Fibroblast of the aortic adventitia (primary cell): ENCODE measurements around the gene GTPBP10. TPM values are rescaled to one million over a fixed set of nuclear protein-coding genes. Genes with fewer than 3 reads are reported as not detected.

Experiments used
- DNase-seq: peaks from one replicate; pipeline ENCODE4 v3.0.0-alpha.2; 2010; ENCODE audit warnings: low read depth
- H3K4me3 ChIP-seq: 2 replicates; pipeline ENCODE4 v1.5.1; 2011; ENCODE audit warnings: low read depth, mild to moderate bottlenecking, control low read depth, low read length, moderate library complexity
- total RNA-seq: library from RNA; depleted of rRNA; stranded (reverse); fragments of >200 nt; gene quantifications from 2 replicates; pipeline ENCODE4 v1.2.3, GENCODE V29; 2012; ENCODE audit warnings: low replicate concordance
- TF ChIP-seq, protein P1 (sequence below): IDR thresholded peaks from 2 replicates; pipeline ENCODE4 v1.5.1; 2011; ENCODE audit warnings: mild to moderate bottlenecking, low read length, control low read depth, inconsistent platforms; ENCODE audit not compliant: insufficient read depth

Gene GTPBP10
- total RNA-seq, 1 donor, result 23.2 TPM

DNA sequence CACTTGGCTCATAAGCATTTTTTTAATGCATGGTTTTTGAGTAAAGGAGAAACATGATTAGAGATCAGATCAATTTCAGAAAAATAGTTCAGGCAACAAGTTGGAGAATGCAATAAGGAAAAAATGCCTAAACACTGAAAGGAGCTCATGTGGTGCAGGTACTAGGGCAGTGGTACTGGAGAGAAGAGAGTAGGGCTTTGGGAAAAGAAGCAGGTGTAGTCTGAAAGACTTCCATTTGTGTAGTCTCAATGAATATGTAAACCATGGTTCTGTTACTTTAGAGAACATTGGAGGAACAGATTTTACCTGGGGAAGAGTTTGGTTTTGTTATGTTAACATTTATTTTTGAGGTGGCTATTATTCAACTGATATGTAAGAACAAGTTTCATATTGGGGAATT, 5.5 kb downstream of the GTPBP10 start:
- TF ChIP-seq, protein P1, sequence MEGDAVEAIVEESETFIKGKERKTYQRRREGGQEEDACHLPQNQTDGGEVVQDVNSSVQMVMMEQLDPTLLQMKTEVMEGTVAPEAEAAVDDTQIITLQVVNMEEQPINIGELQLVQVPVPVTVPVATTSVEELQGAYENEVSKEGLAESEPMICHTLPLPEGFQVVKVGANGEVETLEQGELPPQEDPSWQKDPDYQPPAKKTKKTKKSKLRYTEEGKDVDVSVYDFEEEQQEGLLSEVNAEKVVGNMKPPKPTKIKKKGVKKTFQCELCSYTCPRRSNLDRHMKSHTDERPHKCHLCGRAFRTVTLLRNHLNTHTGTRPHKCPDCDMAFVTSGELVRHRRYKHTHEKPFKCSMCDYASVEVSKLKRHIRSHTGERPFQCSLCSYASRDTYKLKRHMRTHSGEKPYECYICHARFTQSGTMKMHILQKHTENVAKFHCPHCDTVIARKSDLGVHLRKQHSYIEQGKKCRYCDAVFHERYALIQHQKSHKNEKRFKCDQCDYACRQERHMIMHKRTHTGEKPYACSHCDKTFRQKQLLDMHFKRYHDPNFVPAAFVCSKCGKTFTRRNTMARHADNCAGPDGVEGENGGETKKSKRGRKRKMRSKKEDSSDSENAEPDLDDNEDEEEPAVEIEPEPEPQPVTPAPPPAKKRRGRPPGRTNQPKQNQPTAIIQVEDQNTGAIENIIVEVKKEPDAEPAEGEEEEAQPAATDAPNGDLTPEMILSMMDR, result no peak
- no peak overlapping the region for H3K4me3 ChIP-seq
- no peak for DNase-seq

- DNase-seq, result peak; percentile 35
- no peak overlapping the region for H3K4me3 ChIP-seq
- TF ChIP-seq, protein P1, result no peak
Observed at GRCh38 chr7:90383422-90383821, 36.9 kb downstream of the GTPBP10 start.

DNA sequence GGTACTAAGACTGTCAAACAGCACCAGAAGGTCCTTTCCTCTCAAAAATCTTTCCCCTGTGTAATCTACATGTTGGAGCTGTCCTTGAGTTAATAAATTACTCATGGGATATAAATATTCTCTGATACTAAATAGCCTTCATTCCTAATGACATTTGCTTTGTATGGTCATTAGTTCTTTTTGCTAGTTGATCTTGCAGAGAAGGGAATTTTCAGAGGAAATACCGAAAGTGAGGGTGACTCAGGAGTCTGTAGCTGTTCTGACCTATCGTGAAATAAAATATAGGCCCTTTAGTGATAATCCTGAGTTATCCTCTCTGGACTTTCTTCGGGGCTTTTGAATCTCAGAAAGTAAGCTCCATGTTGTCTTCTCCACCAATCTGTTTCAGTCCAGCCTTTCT, 37.3 kb downstream of the GTPBP10 start:
- TF ChIP-seq, protein P1, result no peak
- DNase-seq, result peak; percentile 49
- H3K4me3 ChIP-seq, result no peak overlapping the region

- peak; percentile 9 for DNase-seq
- TF ChIP-seq, protein P1, result no peak
- no peak overlapping the region for H3K4me3 ChIP-seq
Observed at GRCh38 chr7:90384433-90384832, 37.9 kb downstream of the GTPBP10 start.

DNA sequence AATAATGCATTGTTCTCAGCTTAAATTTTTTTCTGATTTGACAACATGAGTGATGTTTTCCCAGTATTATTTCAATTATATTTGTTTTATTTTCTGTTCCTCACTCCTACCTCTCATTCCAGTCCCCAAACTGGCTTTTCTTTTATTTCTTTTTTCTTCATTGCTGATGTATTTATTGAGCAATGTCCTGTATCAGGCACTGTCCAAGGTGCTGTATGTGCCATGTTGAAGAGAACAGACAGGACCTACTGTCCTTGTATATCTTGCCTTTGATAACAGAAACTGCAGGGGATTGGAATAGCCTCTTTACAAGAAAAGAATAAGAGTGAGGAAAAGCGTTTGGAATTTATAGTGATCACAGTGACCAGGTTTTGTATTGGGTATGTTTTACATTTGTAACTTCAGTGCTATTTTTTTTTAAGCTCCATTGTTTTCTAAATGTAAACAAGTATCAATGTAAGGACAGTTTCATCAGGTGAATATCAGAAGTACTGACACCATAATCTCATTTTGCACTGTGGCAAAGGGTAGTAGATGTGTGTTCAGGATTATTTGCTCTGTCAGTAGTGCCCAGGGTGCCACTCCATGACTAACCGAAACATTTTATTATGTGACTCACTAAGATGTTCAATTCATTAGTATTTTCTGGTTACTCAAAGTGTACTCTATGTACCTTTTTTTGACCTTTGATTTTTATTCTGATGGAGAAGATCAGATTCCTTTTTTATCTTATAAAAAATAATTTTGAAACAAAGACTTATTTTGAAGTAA, 41.1 kb downstream of the GTPBP10 start:
- no peak overlapping the region for H3K4me3 ChIP-seq
- DNase-seq, result peak; percentile 19
- TF ChIP-seq, protein P1, result no peak

DNA sequence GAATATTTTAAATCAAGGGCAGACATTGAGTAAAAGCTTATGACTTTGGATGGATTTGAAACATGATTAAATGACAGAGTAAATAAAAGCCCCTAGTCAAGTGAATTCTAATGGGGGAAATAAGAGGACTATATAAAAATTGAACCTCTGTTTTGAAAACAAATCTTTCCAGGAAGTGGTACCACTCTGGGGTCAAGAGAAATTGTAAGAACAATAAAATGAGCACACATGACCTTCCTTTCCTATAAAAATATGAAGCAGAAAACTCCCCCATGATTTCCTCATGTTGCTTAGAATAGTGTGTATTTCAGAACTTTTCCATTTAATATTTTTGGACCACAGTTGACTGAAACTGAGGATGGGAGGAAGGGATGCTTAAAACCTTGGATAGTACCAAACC, 44.4 kb downstream of the GTPBP10 start:
- no peak overlapping the region for H3K4me3 ChIP-seq
- TF ChIP-seq, protein P1, result no peak
- DNase-seq, result no peak

- no peak for DNase-seq
- no peak overlapping the region for H3K4me3 ChIP-seq
- TF ChIP-seq, protein P1, result no peak
Observed at GRCh38 chr7:90391488-90391887, 45.0 kb downstream of the GTPBP10 start.
